ENCODE data around the gene PARD3B. TPM values are rescaled to one million over a fixed set of nuclear protein-coding genes. Genes with fewer than 3 reads are reported as not detected.

The PARD3B gene
- polyA plus RNA-seq, 3 donors = not detected

- no peaks in the 10 kb centered on the region for H3K4me1 Mint-ChIP-seq
- H3K36me3 ChIP-seq (replicated peaks in 1 of 2; ENCODE audit: control insufficient read depth in 1 of 2, insufficient read depth in 2 of 2, low read length in 2 of 2) = no peaks in the 10 kb centered on the region
Observed at GRCh38 chr2:205274801-205275200, 729.5 kb downstream of the PARD3B start.

GRCh38 chr2:205276116-205276777, 731.0 kb downstream of the PARD3B start:
- Histone ChIP-seq H3K27me3 (ENCODE audit: control insufficient read depth in 2 of 2, insufficient read depth in 2 of 2, low read length in 2 of 2) (no peaks in the 10 kb centered on the region), H3K4me3 (replicated peaks in 1 of 3; ENCODE audit: low read depth in 2 of 3, low read length in 3 of 3) (no peak overlapping the region), H3K4me1 (ENCODE audit: control insufficient read depth in 1 of 2, insufficient read depth in 2 of 2, low read length in 2 of 2) (no peaks in the 10 kb centered on the region), H3K9me3 (replicated peaks in 1 of 2; ENCODE audit: control insufficient read depth in 1 of 2, insufficient read depth in 1 of 2, low read length in 2 of 2) (peaks cover 0 to 6% of the 10 kb centered on the region in 2 donors), H3K27ac (ENCODE audit: low read depth in 1 of 2, low read length in 2 of 2) (no peak overlapping the region), H3K4me2 (replicated peaks; ENCODE audit: extremely low read depth, low read length, poor library complexity, severe bottlenecking) (no peak overlapping the region), H3K9ac (ENCODE audit: insufficient read depth, low read length, poor library complexity, severe bottlenecking) (no peak overlapping the region), H3K79me2 (ENCODE audit: insufficient read depth, low read length) (no peaks in the 10 kb centered on the region), H3K36me3 (replicated peaks in 1 of 2; ENCODE audit: control insufficient read depth in 1 of 2, insufficient read depth in 2 of 2, low read length in 2 of 2) (no peaks in the 10 kb centered on the region), H2AFZ (ENCODE audit: insufficient read depth, low read depth, low read length, poor library complexity, severe bottlenecking) (no peak overlapping the region), H4K20me1 (ENCODE audit: insufficient read depth, low read length) (no peaks in the 10 kb centered on the region)
- H3K4me1 Mint-ChIP-seq = no peaks in the 10 kb centered on the region
- no peak overlapping the region for H3K4me3 Mint-ChIP-seq
- peaks cover 0 to 4% (median 0%) of the 10 kb centered on the region in 3 donors for H3K27me3 Mint-ChIP-seq (ENCODE audit: low read depth in 3 of 3)
- no peak overlapping the region for H3K27ac Mint-ChIP-seq
- intact Hi-C loops (cut with micrococcal nuclease) = no loop called here
- TF ChIP-seq CTCF (IDR thresholded peaks at IDR 0.05) = no peak
- no peaks in the 10 kb centered on the region for H3K36me3 Mint-ChIP-seq
- no CpG with 5 or more reads among the region's 11 CpGs for WGBS (ENCODE audit: insufficient coverage)
- H3K9me3 Mint-ChIP-seq = peaks cover 0 to 8% (median 4%) of the 10 kb centered on the region in 7 donors
- no peak for DNase-seq

More at GRCh38 chr2:205274801-205275200, 729.5 kb downstream of the PARD3B start:
- peaks cover 0 to 6% of the 10 kb centered on the region in 2 donors for H3K9me3 ChIP-seq (replicated peaks in 1 of 2; ENCODE audit: control insufficient read depth in 1 of 2, insufficient read depth in 1 of 2, low read length in 2 of 2)
- H3K79me2 ChIP-seq (ENCODE audit: insufficient read depth, low read length) = no peaks in the 10 kb centered on the region
- TF ChIP-seq CTCF (IDR thresholded peaks at IDR 0.05) = no peak
- Mint-ChIP-seq H3K36me3 (no peaks in the 10 kb centered on the region), H3K4me3 (no peak overlapping the region), H3K27me3 (ENCODE audit: low read depth in 3 of 3) (peaks cover 0 to 2% (median 0%) of the 10 kb centered on the region in 3 donors), H3K27ac (no peak overlapping the region), H3K9me3 (peaks cover 0 to 8% (median 4%) of the 10 kb centered on the region in 7 donors)
- H3K4me2 ChIP-seq (replicated peaks; ENCODE audit: extremely low read depth, low read length, poor library complexity, severe bottlenecking) = no peak overlapping the region
- intact Hi-C loops (cut with micrococcal nuclease) = no loop called here
- H3K9ac ChIP-seq (ENCODE audit: insufficient read depth, low read length, poor library complexity, severe bottlenecking) = no peak overlapping the region
- no peak overlapping the region for H3K4me3 ChIP-seq (replicated peaks in 1 of 3; ENCODE audit: low read depth in 2 of 3, low read length in 3 of 3)
- no peak overlapping the region for H2AFZ ChIP-seq (ENCODE audit: insufficient read depth, low read depth, low read length, poor library complexity, severe bottlenecking)
- no peak for DNase-seq
- WGBS (ENCODE audit: insufficient coverage) = no CpG with 5 or more reads among the region's 3 CpGs
- no peak overlapping the region for H3K27ac ChIP-seq (ENCODE audit: low read depth in 1 of 2, low read length in 2 of 2)
- H4K20me1 ChIP-seq (ENCODE audit: insufficient read depth, low read length) = no peaks in the 10 kb centered on the region
- no peaks in the 10 kb centered on the region for H3K27me3 ChIP-seq (ENCODE audit: control insufficient read depth in 2 of 2, insufficient read depth in 2 of 2, low read length in 2 of 2)
- no peaks in the 10 kb centered on the region for H3K4me1 ChIP-seq (ENCODE audit: control insufficient read depth in 1 of 2, insufficient read depth in 2 of 2, low read length in 2 of 2)

Measured in CD14-positive monocyte (primary cell).